ENCODE measurements around the gene PVALEF.

The PVALEF gene

DNA sequence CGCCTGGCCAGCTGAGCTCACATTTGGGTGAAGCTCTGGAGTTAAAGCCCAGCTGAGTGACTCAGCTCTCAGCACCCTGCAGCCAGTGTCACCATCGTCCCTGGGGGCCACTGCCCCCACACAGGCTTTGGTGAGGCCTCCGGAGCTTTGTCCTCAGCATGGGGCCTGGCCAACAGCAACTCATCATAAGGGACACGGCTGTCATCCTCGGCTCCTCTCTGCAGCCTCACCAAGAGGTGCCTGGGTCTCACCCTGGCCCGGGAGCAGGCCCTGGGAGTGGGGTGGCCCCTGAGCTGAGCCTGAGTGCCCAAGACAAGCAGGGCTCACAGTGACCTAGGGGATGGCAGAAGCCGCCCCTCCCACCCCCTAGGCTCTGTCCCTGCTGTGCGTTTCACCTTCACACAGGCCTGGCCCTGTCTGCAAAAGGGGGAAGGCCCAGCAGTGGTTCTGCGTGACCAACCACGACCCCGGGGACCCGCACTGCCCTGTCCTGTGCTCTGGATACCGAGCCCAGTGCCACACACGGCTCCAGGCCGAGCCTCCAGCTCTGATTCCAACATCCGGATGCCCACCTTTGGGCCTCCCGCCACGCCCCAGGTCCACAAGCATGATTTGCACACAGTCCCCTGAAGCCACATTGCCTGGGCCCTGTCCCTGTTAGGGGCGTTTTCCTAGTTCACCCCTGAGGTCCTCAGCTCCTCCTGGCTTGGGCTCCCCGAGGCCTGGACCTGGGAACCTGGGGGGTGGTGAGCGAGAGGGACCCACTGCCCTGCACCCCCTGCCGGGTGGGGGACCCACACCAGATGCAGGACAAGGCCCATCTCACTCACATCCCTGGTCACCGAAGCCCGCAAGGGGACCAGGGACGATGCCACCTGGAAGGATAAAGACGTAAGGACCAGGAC, 22.5 kb downstream of the PVALEF start:
- H3K9me3 Mint-ChIP-seq: no peaks in the 10 kb centered on the region
- peaks cover 4% of the 10 kb centered on the region for H3K27me3 Mint-ChIP-seq

DNA sequence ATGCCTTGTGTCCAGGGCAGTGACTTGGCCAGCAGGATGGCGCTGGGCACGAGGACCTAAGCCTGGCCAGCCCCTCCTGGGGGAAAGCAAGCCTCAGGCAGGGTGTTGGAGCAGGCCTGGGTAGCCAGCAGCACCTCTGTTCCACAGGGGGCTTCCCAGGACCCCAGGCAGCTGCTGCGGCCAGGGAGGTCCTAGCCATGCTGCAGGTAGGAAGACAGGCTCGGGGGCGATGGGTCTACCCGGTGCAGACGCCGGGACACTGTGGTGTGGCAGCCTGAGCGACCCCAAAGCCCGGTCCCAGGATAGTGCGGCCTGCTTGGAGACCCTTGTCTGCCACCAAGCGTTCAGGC, 23.2 kb downstream of the PVALEF start:
- Mint-ChIP-seq H3K36me3 (ENCODE audit: low read depth) (peaks cover 3% of the 10 kb centered on the region), H3K27ac (no peak overlapping the region)

More for the DNA sequence above, 22.5 kb downstream of the PVALEF start:
- Mint-ChIP-seq H3K4me3 (no peak overlapping the region), H3K36me3 (ENCODE audit: low read depth) (peaks cover 3% of the 10 kb centered on the region), H3K27ac (no peak overlapping the region), H3K4me1 (ENCODE audit: low read depth) (no peaks in the 10 kb centered on the region)
- no peak for DNase-seq

DNA sequence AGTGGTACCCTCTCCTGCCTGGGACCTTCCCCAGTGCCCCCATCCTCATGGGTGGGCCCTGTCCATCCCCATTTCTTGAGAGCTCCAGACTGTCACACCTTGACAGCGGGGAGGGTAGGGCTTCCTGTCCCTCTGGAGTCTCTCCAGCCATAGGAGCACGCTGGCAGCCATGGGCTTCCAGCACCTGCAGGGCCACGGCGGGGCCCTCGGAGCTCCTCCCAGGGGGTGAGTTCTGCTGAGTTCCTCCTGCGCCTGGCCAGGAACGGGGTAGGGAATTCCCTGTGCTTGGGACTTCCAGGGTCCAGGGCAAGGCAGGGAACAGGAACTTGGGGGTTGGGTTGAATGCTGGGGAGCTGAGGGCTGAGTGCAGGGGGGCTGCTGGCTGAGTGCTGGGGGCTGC, 23.7 kb downstream of the PVALEF start:
- Mint-ChIP-seq H3K27ac (no peak overlapping the region), H3K36me3 (ENCODE audit: low read depth) (peaks cover 3% of the 10 kb centered on the region), H3K4me3 (no peak overlapping the region), H3K4me1 (ENCODE audit: low read depth) (no peaks in the 10 kb centered on the region), H3K27me3 (peaks cover 3% of the 10 kb centered on the region), H3K9me3 (no peaks in the 10 kb centered on the region)
- DNase-seq: no peak

More for the DNA sequence above, 23.2 kb downstream of the PVALEF start:
- H3K4me1 Mint-ChIP-seq (ENCODE audit: low read depth): no peaks in the 10 kb centered on the region
- peaks cover 4% of the 10 kb centered on the region for H3K27me3 Mint-ChIP-seq
- no peak for DNase-seq
- no peak overlapping the region for H3K4me3 Mint-ChIP-seq
- no peaks in the 10 kb centered on the region for H3K9me3 Mint-ChIP-seq

DNA sequence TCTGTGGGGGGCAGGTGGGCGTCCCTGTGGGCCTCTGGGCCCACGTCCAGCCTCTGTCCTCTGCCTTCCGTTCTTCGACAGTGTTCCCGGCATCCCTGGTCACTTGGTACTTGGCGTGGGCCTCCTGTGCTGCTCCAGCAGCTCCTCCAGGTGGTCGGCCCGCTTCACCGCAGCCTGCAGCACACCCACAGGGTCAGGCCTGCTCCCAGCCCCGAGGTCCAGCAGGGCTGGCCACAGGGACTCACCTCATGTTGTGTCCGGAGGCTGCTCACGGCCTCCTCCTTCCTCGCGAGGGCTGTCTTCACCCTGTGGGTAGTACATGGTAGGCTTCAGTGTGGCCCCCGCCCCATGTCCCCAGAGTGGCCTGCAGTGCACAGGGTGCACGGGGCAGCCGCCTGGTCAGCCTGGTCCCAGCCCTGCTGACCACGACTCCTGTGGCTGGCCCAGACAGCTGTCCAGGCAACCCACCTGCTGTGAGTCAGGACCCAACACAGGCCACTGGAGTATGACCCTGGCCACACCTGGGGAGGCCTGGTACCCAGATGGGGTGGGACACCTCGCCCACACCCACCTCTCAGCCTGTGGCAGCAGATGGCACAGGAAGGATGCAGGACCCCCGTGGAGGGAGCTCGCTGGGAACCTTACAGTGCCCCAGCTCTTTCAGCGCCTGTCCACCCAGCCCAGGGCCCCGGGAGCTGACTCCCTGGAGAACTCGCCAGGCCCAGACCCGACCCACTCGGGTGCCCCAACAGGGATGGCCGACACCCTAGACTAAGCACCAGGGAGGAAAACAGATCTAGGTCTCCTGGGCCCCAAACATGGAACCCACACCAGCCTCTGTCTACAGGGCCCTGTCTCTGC, 24.6 kb downstream of the PVALEF start:
- Mint-ChIP-seq H3K36me3 (ENCODE audit: low read depth) (peaks cover 8% of the 10 kb centered on the region), H3K27ac (no peak overlapping the region)

DNA sequence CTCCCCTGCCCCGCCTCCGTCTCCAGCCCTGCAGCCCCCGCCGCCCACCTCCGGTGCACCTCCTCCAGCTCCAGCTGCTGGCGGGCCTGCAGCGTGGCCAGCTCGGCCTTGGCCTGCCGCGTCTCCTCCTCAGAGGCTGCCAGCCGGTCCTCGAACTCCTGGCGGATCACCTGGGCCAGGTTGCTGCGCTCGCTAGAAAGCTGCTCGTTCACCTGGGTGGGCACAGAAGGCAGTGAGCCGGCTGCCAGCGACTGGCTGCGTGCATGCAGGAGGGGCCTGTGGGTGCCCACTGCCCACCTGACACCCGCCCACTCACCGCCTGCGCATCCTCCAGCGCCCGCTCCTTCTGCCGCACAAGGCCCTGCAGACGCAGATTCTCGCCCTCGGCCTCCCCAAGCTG, 25.3 kb downstream of the PVALEF start:
- Mint-ChIP-seq H3K27ac (no peak overlapping the region), H3K4me1 (ENCODE audit: low read depth) (no peaks in the 10 kb centered on the region), H3K9me3 (no peaks in the 10 kb centered on the region), H3K27me3 (no peaks in the 10 kb centered on the region), H3K36me3 (ENCODE audit: low read depth) (peaks cover 8% of the 10 kb centered on the region), H3K4me3 (no peak overlapping the region)
- no peak for DNase-seq

More for the DNA sequence above, 24.6 kb downstream of the PVALEF start:
- Mint-ChIP-seq H3K9me3 (no peaks in the 10 kb centered on the region), H3K27me3 (no peaks in the 10 kb centered on the region), H3K4me1 (ENCODE audit: low read depth) (no peaks in the 10 kb centered on the region), H3K4me3 (no peak overlapping the region)
- no peak for DNase-seq

DNA sequence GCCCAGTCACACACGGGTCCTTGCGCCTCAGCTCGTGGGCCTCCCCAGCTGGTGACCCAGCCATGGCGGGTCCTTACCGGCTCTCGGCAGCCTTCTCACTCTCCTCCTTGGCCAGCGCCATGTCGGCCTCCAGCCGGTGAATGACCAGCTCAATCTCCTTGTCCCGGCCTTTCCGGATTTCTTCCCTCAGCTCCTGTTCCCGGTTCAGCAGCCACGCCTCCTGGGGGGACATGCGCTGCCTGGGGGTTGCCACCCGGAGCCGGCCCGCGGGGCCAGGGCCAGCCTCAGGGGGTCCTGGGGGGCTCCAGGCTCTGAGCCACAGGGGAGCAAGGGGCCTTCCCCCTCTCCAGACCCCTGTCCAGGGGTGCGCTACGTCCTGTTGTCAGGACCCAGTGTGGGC, 25.8 kb downstream of the PVALEF start:
- Mint-ChIP-seq H3K36me3 (ENCODE audit: low read depth) (peaks cover 8% of the 10 kb centered on the region), H3K4me3 (no peak overlapping the region), H3K9me3 (no peaks in the 10 kb centered on the region), H3K4me1 (ENCODE audit: low read depth) (no peaks in the 10 kb centered on the region), H3K27ac (no peak overlapping the region), H3K27me3 (no peaks in the 10 kb centered on the region)
- no peak for DNase-seq

DNA sequence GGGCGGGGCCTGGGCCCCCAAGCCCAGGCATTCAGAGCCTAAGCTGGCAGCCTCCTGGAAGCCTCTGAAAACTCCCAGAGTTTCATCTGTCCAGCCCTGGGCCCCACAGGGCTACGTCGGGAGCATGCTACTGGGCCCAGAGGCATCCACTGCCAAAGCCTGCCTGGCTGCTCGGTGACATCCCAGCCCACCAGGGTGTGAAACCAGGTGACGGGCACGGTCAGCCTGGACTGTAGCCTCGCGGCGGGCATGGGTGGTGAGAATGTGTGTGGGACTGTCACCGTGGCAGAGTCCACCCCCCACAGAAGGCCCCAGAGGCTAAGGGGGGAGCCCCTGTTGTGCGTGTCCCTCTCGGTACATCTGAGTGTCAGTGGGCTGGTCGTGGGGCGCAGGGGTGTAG, 26.3 kb downstream of the PVALEF start:
- H3K9me3 Mint-ChIP-seq: no peaks in the 10 kb centered on the region
- peaks cover 8% of the 10 kb centered on the region for H3K36me3 Mint-ChIP-seq (ENCODE audit: low read depth)
- DNase-seq: no peak
- no peak overlapping the region for H3K4me3 Mint-ChIP-seq
- no peaks in the 10 kb centered on the region for H3K27me3 Mint-ChIP-seq
- no peak overlapping the region for H3K27ac Mint-ChIP-seq
- no peaks in the 10 kb centered on the region for H3K4me1 Mint-ChIP-seq (ENCODE audit: low read depth)

DNA sequence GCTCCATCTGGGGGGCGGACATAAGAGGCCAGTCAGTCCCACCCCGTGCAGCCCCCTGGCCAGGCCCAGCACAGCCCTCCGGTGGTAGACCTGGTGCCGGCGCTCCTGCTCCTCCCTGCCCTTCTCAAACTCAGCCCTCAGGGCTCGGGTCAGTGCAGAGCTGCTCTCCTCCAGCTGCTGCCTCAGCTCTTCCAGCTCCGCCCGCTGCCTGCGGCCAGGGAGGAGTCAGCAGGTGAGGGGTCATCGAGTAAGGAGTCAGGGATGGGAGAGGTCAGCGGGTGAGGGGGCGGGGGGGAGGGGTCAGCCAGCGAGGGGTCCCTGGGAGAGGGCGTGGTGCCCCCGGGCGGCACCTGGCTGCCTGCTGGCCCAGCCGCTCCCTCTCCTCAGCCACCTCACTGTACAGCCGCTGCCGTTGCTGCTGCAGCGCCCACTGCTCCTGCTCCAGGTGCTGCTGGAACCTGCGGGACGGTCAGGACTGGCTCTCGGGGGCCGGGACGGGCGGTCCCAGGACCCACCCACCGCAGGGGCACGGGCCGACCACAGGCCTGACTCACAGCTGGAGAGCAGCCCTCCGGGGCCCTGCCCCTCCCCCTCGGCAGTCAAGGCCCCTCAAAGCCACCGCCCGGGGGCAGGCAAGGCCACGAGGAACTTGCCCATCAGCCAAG, 27.2 kb downstream of the PVALEF start:
- Mint-ChIP-seq H3K4me1 (ENCODE audit: low read depth) (no peaks in the 10 kb centered on the region), H3K9me3 (no peaks in the 10 kb centered on the region), H3K36me3 (ENCODE audit: low read depth) (peaks cover 8% of the 10 kb centered on the region), H3K27me3 (no peaks in the 10 kb centered on the region), H3K27ac (no peak overlapping the region), H3K4me3 (no peak overlapping the region)
- DNase-seq: no peak

DNA sequence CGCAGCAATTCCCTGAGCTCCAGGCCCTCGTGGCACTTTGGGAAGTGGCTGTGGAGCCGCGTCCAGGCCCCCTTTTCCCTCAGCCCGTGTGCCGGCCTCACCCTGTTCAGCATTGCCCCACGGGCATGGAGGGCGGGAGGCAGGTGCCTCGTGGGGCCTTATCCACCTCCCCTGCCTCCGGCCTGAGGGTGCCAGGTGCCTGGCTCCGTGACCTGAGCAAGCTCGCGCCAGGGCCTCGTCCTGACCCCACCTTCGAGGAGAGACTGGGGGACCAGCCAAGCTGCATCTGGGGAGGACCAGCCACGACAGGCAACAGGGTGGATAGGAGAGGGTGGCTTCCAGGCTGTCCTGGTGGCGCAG, 27.7 kb downstream of the PVALEF start:
- Mint-ChIP-seq H3K4me3 (no peak overlapping the region), H3K9me3 (no peaks in the 10 kb centered on the region)
- DNase-seq: no peak

DNA sequence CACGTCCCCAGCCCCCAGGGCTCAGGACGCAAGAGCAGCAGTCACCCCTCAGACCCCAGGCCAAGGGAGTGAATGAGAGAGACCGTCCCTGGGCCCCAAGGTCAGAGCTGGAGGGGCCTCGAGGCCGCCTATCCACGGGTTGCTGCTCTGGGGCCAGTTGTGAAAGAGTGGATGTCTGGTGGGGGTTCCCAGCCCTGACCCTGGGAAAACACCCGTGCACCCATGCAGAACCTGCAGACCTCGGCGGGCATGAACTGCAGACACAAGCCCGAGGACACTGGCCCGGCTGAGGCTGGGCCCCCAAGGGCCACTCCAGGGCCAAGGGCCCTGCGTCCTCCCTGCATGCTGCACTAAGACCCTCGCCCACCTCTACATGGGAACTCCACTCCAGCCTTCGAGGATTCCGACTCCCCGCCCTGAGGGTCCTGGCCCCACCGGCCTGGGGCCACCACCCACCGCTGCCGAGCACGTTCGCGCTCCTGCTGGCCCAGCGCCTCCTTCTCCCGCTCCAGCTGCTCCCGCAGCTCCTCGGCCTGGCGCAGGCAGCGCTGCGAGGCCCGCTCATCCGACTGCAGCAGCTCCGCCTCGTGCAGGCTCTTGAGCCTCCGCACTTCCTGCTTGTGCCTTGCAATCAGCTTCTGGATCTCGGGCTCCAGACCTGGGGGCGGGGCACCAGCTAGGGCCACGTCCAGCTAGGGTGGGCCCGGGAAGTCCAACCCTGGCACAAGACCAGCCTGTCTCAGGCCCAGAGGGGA, 28.3 kb downstream of the PVALEF start:
- Mint-ChIP-seq H3K4me3 (no peak overlapping the region), H3K27ac (no peak overlapping the region), H3K27me3 (no peaks in the 10 kb centered on the region), H3K36me3 (ENCODE audit: low read depth) (peaks cover 15% of the 10 kb centered on the region), H3K4me1 (ENCODE audit: low read depth) (no peaks in the 10 kb centered on the region), H3K9me3 (no peaks in the 10 kb centered on the region)
- no peak for DNase-seq

More for the DNA sequence above, 27.7 kb downstream of the PVALEF start:
- Mint-ChIP-seq H3K4me1 (ENCODE audit: low read depth) (no peaks in the 10 kb centered on the region), H3K27ac (no peak overlapping the region), H3K36me3 (ENCODE audit: low read depth) (peaks cover 12% of the 10 kb centered on the region), H3K27me3 (no peaks in the 10 kb centered on the region)

DNA sequence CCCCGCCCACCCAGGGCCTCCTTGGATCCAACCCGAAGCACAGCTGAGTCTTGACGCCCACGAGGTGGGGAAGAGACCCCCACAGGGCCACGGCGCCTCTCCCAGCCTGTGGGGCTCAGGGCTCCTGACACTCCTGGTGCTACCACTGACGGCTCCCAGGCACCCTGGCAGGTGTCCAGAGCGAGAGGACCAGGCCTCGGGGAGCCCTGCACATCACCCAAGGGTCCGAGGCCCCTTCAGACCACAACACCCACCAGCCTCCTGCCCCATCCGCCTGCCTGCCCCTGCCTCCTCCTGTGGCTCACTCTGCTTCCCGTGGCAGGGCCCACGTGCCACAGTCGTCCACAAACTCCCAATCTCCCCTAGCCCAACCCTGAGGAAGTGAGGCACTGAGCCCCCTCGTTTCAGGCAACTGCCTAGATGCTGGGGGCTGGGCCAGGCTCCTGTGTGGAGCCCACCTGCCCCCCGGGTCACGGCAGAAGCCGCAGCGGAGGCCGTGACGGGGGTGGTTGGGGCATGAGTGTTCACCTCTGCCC, 29.0 kb downstream of the PVALEF start:
- Mint-ChIP-seq H3K36me3 (ENCODE audit: low read depth) (peaks cover 13% of the 10 kb centered on the region), H3K27ac (no peak overlapping the region), H3K27me3 (no peaks in the 10 kb centered on the region), H3K4me1 (ENCODE audit: low read depth) (no peaks in the 10 kb centered on the region), H3K9me3 (no peaks in the 10 kb centered on the region), H3K4me3 (no peak overlapping the region)
- DNase-seq: no peak

DNA sequence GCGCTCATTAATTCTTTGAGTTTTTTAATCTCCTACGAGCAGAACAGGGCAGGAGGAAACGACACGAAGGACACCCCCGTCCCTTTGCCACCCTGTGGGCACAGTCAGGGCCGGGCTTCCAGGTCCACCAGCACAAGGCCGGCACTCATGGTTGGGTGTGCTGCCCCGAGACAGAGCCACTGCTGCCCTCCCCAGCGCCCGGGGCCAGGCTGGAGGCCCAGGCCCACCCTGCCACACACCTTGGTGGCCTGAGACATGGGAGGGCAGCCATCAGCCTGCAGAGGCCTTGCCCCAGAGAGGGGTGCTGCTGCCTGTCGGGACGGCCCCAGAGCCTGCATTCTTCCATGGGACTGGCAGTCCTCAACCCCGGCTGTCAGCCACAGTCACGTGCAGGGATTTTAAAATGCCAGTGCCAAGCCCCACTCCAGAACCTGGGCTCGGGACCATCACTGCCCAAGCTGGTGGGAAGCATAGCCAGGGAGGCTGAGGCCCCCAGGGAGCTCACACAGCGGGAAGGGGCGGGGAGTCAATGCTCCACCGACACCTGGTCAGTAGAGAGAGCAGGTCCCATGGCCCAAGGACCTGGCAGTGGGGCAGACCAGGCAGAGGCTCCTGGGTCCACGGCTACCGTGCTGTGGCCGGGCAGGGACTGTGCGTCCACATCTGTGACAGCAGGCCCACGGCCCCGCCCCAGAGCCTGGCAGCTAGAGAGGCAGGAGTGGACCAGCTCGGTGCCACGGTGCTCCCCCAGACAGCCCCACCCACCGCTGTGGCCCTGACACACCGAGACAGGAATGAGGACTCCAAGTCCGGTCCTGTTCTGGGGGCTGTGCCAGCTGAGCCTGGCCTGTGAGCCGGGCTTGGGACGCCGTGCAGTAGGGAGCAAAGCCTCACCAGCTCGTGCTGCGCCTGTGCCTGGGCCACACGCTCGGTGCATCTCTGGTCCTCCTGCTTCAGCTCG, 29.9 kb downstream of the PVALEF start:
- Mint-ChIP-seq H3K4me3 (no peak overlapping the region), H3K4me1 (ENCODE audit: low read depth) (no peaks in the 10 kb centered on the region)
- no peak for DNase-seq

DNA sequence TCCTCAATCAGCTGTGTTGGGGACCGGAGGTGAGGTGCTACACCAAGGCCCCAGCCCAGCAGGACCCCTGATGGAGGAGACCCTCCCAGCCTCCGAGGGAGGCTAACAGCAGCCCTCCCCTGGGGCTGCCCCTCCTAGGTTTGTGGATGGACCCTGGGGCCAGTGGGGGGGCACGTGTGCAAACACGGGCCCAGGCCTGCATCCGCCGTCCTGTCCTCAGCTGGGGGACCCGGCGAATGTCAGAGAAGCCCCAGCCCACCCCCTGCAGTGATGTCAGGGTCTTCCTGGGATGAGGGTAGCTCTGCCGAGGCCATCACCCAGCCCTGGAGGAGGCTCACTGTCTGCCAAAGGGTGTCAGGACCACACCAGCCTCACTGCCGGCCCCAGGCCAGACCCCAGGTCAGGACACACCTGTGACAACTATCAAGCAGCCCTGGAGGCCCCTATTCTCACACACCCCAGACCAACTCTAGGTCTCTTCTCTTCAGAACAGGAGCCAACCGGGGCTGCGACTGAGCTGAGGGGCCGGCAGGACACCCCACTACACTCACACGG, 30.7 kb downstream of the PVALEF start:
- no peaks in the 10 kb centered on the region for H3K4me1 Mint-ChIP-seq (ENCODE audit: low read depth)
- no peak for DNase-seq
- no peak overlapping the region for H3K4me3 Mint-ChIP-seq
- no peaks in the 10 kb centered on the region for H3K9me3 Mint-ChIP-seq
- peaks cover 13% of the 10 kb centered on the region for H3K36me3 Mint-ChIP-seq (ENCODE audit: low read depth)
- no peaks in the 10 kb centered on the region for H3K27me3 Mint-ChIP-seq
- H3K27ac Mint-ChIP-seq: no peak overlapping the region

More for the DNA sequence above, 29.9 kb downstream of the PVALEF start:
- H3K36me3 Mint-ChIP-seq (ENCODE audit: low read depth): peaks cover 13% of the 10 kb centered on the region
- H3K27me3 Mint-ChIP-seq: no peaks in the 10 kb centered on the region
- no peak overlapping the region for H3K27ac Mint-ChIP-seq
- H3K9me3 Mint-ChIP-seq: no peaks in the 10 kb centered on the region

Measured in activated T-cell treated with anti-CD3 and anti-CD28 coated beads, Interleukin-2, amount 50 U/mL, for 24 hours (primary cell).